ENCODE data around the gene GSX1. TPM values are rescaled to one million over a fixed set of nuclear protein-coding genes. Genes with fewer than 3 reads are reported as not detected.

The GSX1 gene
- total and polyA plus RNA-seq, 2 donors (not counting 3 experiments of a cell fraction or from before 2014, with no cell fraction given), result not detected

- Histone ChIP-seq H4K20me1 (replicated peaks; ENCODE audit: control insufficient read depth, extremely low read depth, insufficient read depth, low read length) (no peaks in the 10 kb centered on the region), H2AFZ (ENCODE audit: low read depth, low read length) (no peak overlapping the region), H3K4me1 (ENCODE audit: control insufficient read depth, extremely low read depth, insufficient read depth, low read length) (no peaks in the 10 kb centered on the region), H3K9ac (replicated peaks; ENCODE audit: extremely low read depth, insufficient read depth, low read length) (no peak overlapping the region), H3K27ac (ENCODE audit: insufficient read depth, low read depth, low read length) (no peak overlapping the region), H3K4me3 (replicated peaks in 1 of 3; ENCODE audit: insufficient read depth in 1 of 3, low read depth in 1 of 3, low read length in 3 of 3) (no peak overlapping the region), H3K79me2 (ENCODE audit: control insufficient read depth, insufficient read depth, low read length) (no peaks in the 10 kb centered on the region), H3K4me2 (ENCODE audit: insufficient read depth, low read length) (no peak overlapping the region), H3K27me3 (ENCODE audit: control insufficient read depth in 2 of 2, insufficient read depth in 2 of 2, low read length in 2 of 2) (peaks cover 87 to 96% of the 10 kb centered on the region in 2 experiments), H3K36me3 (ENCODE audit: control insufficient read depth in 2 of 2, extremely low read depth in 1 of 2, insufficient read depth in 2 of 2, low read length in 2 of 2) (no peaks in the 10 kb centered on the region), H3K9me1 (replicated peaks; ENCODE audit: control insufficient read depth, extremely low read depth, insufficient read depth, low read length) (no peaks in the 10 kb centered on the region), H3K9me3 (replicated peaks; ENCODE audit: control insufficient read depth, insufficient read depth, low read length) (no peaks in the 10 kb centered on the region)
- BruUV-seq (replicated peaks), result no TSS peak
- dilution Hi-C loops (cut with MboI; ENCODE audit: extremely low pct_ligation_motif_present, low sequenced_read_pairs) (no loop called here), intact Hi-C loops (cut with micrococcal nuclease) (loop anchor here (10.0 kb wide), 1 partner anchor 169 kb away; the partner anchor contains the start of genes LNX2 and POLR1D)
- TF ChIP-seq JUN (IDR thresholded peaks at IDR 0.05; ENCODE audit: borderline replicate concordance, insufficient read depth, insufficient read length, low read depth) (no peak), EZH2 (IDR thresholded peaks at IDR 0.05; ENCODE audit: borderline replicate concordance, low read depth, low read length, severe bottlenecking) (peak; percentile 84), POLR2A (IDR thresholded peaks at IDR 0.05; ENCODE audit: low read depth, low read length) (no peak), FOS (IDR thresholded peaks at IDR 0.05; ENCODE audit: borderline replicate concordance, insufficient read depth, low read length) (no peak), MAX (IDR thresholded peaks at IDR 0.05; ENCODE audit: insufficient read depth, insufficient read length) (no peak), GATA2 (IDR thresholded peaks at IDR 0.05; ENCODE audit: insufficient read depth, insufficient read length, low read depth, low read length) (no peak), MYC (IDR thresholded peaks at IDR 0.05; ENCODE audit: low read depth, low read length) (no peak)
- CTCF ChIA-PET, result no interaction called here
- FAIRE-seq (no peak), DNase-seq (ENCODE audit: low read depth, low spot score) (no peak)
- POLR2A ChIA-PET, result no interaction called here
Measured at GRCh38 chr13:27793507-27794367, 1.5 kb downstream of the GSX1 start.

- FAIRE-seq (no peak), DNase-seq (ENCODE audit: low read depth, low spot score) (no peak)
- Histone ChIP-seq H3K27me3 (ENCODE audit: control insufficient read depth in 2 of 2, insufficient read depth in 2 of 2, low read length in 2 of 2) (peaks cover 85 to 93% of the 10 kb centered on the region in 2 experiments), H2AFZ (ENCODE audit: low read depth, low read length) (no peak overlapping the region), H3K9ac (replicated peaks; ENCODE audit: extremely low read depth, insufficient read depth, low read length) (no peak overlapping the region), H3K4me1 (ENCODE audit: control insufficient read depth, extremely low read depth, insufficient read depth, low read length) (no peaks in the 10 kb centered on the region), H3K9me3 (replicated peaks; ENCODE audit: control insufficient read depth, insufficient read depth, low read length) (no peaks in the 10 kb centered on the region), H3K9me1 (replicated peaks; ENCODE audit: control insufficient read depth, extremely low read depth, insufficient read depth, low read length) (no peaks in the 10 kb centered on the region), H4K20me1 (replicated peaks; ENCODE audit: control insufficient read depth, extremely low read depth, insufficient read depth, low read length) (no peaks in the 10 kb centered on the region), H3K27ac (ENCODE audit: insufficient read depth, low read depth, low read length) (no peak overlapping the region), H3K36me3 (ENCODE audit: control insufficient read depth in 2 of 2, extremely low read depth in 1 of 2, insufficient read depth in 2 of 2, low read length in 2 of 2) (no peaks in the 10 kb centered on the region), H3K4me2 (ENCODE audit: insufficient read depth, low read length) (no peak overlapping the region), H3K4me3 (replicated peaks in 1 of 3; ENCODE audit: insufficient read depth in 1 of 3, low read depth in 1 of 3, low read length in 3 of 3) (no peak overlapping the region), H3K79me2 (ENCODE audit: control insufficient read depth, insufficient read depth, low read length) (no peaks in the 10 kb centered on the region)
- intact Hi-C loops (cut with micrococcal nuclease), result loop anchor here (10.0 kb wide), 1 partner anchor 170 kb away; the partner anchor contains the start of genes LNX2 and POLR1D
- TF ChIP-seq GATA2 (IDR thresholded peaks at IDR 0.05; ENCODE audit: insufficient read depth, insufficient read length, low read depth, low read length), result no peak
- TF ChIP-seq FOS (IDR thresholded peaks at IDR 0.05; ENCODE audit: borderline replicate concordance, insufficient read depth, low read length), result no peak
- no peak for TF ChIP-seq MYC (IDR thresholded peaks at IDR 0.05; ENCODE audit: low read depth, low read length)
- peak; percentile 57 for TF ChIP-seq EZH2 (IDR thresholded peaks at IDR 0.05; ENCODE audit: borderline replicate concordance, low read depth, low read length, severe bottlenecking)
- dilution Hi-C loops (cut with MboI; ENCODE audit: extremely low pct_ligation_motif_present, low sequenced_read_pairs), result no loop called here
- CTCF ChIA-PET, result no interaction called here
- BruUV-seq (replicated peaks), result no TSS peak
- POLR2A ChIA-PET, result no interaction called here
Measured at GRCh38 chr13:27794368-27794691, 2.0 kb downstream of the GSX1 start.

All from endothelial cell of umbilical vein (primary cell).